Measurements from ENCODE around the gene NASP.

Gene NASP

DNA sequence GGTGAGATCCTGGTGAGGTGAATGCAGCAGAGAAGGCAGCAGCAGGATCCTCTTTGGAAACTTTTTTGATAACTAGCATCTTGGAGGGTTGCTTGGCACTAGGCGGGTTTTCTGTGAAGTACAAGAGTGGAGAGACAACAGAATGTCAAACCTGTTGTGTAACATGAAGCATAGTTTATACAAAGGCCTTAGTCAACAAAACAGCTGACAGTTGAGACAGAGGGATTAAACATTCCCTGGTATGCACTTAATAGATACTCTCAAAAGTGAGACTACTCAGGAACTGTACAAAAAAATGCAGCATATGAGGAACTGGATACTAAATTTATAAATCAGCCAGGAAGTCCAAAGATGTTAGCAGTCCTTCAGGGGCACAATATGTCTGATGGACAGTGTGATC, 56.5 kb downstream of the NASP start:
- no peak for TF ChIP-seq CTCF (conservative IDR thresholded peaks at IDR 0.05)
- 0 out of 2 replicates have a peak overlapping the region, but pooled peaks have one; percentile 16 for H3K27ac ChIP-seq

GRCh38 chr1:45643321-45643720, 59.5 kb downstream of the NASP start:
- H3K27ac ChIP-seq: peak overlapping the region; percentile 82
- TF ChIP-seq CTCF (conservative IDR thresholded peaks at IDR 0.05): no peak

DNA sequence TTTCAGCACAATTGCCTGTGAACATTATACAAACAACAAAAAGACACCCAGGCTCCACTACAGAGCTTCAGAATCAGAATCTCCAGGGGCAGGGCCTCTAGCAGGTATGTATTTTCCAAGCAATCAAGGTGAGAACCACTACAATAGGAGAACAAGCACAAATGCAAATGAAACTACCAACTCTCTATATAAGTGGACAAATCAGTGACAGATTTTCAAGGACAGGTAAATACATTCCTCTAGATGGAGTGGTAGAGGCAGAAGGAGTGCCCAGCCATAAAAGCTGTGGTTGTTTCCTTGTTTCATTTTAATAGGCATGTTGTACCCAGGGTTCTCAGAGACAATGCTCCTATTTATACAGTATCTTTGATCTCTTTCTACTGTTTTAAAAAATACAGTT, 60.1 kb downstream of the NASP start:
- peak; percentile 75 for TF ChIP-seq CTCF (conservative IDR thresholded peaks at IDR 0.05)
- H3K27ac ChIP-seq: peak overlapping the region; percentile 82

DNA sequence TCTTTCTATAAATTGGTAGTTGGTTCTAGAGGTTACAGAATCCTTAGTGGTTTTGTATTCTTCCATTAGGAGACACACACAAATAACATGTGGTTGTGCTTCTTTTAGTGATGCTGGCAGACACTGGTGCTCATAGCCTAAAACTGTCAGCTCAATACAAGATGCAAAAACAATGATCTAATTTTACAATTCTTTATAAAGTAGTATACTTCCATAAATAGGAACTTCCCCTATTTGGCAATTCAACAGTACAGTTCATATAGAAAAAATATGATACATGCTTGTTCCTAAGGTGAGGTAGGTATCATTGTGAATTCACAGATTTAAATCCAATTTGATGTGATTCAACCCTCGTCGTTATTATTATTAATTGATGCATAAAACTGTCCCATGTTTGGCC, 60.8 kb downstream of the NASP start:
- no peak for TF ChIP-seq CTCF (conservative IDR thresholded peaks at IDR 0.05)
- H3K27ac ChIP-seq: peak overlapping the region; percentile 82

GRCh38 chr1:45647248-45648021, 63.6 kb downstream of the NASP start:
- TF ChIP-seq CTCF (conservative IDR thresholded peaks at IDR 0.05): no peak
- peak overlapping the region; percentile 12 for H3K27ac ChIP-seq

DNA sequence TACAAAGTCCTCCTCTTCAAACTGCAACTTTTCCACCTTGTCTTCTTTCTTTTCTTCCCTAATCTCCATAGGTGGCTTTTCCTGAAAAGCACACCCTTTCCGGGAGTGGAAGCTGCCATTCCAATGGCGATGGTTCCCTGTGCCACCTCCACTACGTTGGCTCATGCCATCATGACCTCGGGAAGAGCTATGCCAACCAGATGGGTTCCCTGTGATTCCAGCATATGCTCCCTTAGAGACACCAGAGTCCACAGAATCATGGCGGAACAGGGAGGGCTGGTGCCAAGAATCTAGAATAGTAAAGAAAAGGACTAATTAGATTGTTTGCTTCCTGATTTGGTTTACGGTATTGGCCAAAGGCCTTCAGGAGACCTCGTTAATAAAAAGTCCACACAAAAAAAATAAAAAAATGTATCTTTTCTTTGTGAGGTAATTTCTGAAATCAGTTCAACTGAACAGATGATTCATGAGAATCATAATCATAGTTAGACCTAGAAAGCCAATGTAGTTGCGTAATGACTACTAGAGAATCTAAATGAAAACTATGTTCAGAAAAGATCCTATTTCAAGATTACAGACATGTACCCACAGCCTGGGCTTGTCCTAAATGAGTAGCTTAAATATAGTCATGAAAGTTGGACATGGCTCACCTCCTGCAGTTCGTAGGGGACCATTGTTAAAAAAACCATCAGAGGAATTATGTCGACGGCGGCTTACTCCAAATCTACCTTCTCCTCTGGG, 70.9 kb downstream of the NASP start:
- no peak for TF ChIP-seq CTCF (conservative IDR thresholded peaks at IDR 0.05)
- no peak overlapping the region for H3K27ac ChIP-seq

DNA sequence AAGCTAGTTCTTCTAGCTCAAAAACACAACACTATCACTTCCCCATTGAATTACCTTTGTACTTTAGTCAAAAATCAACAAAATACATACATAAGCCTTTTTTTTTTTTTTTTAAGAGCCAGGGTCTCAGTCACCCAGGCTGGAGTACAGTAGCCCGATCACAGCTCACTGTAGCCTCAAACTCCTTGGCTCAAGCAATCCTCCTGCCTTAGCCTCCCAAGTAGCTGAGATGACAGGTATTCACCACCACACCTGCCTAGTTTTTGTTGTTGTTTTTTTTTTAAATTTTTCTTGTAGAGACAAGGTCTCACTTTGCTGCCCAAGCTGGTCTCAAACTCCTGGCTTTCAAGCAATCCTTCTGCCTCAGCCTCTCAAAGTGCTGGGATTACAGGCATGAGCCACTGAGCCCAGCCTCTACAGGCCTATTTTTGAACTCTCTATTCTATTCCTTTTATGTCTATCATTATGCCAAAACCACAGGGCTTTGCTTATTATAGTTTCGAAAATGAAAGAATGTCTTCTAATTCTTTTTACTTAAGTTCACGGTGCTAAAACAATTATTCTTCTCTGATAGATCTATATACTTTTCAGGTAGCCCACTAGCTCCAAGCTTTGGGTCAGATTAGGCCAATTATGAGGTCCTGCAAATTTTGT, 72.9 kb downstream of the NASP start:
- no peak overlapping the region for H3K27ac ChIP-seq
- no peak for TF ChIP-seq CTCF (conservative IDR thresholded peaks at IDR 0.05)
